Gastrocnemius medialis (tissue), 4 donors: ENCODE measurements around the gene DDR1.

ENCODE experiments used
- POLR2A ChIP-seq, 2 donors: fragments of 450-650 bp; IDR thresholded peaks; one replicate each; pipeline ENCODE4 v1.6.1; 2017; ENCODE audit warnings: antibody characterized with exemption in 2 of 2, mild to moderate bottlenecking in 2 of 2, moderate library complexity in 2 of 2
- TF ChIP-seq, protein P1 (sequence below), 5 experiments: fragments of 450-650 bp in 3 of 5; fragments of 200-600 bp in 2 of 5; sonication (generic) in 2 of 5; IDR thresholded peaks in 4 of 5; conservative IDR thresholded peaks in 1 of 5; 1 replicate in 4 of 5; 2 replicates in 1 of 5; pipeline ENCODE4 v1.5.1; 2016 to 2019; ENCODE audit warnings: antibody characterized with exemption in 5 of 5, mild to moderate bottlenecking in 3 of 5, moderate library complexity in 3 of 5

DNA sequence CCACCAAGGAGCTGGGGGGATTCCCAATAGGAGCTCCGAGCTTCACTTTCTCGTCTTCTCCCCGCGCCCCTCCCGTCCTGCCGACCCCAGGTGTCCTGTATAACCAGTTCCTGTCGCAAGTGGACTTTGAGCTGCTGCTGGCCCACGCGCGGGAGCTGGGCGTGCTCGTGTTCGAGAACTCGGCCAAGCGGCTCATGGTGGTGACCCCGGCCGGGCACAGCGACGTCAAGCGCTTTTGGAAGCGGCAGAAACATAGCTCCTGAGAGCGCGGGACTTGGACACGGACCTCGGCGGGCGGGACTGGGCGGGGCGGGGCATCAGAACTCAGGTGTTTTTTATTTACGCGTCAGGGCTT lies 29.4 kb downstream of the DDR1 start:
- TF ChIP-seq, protein P1, sequence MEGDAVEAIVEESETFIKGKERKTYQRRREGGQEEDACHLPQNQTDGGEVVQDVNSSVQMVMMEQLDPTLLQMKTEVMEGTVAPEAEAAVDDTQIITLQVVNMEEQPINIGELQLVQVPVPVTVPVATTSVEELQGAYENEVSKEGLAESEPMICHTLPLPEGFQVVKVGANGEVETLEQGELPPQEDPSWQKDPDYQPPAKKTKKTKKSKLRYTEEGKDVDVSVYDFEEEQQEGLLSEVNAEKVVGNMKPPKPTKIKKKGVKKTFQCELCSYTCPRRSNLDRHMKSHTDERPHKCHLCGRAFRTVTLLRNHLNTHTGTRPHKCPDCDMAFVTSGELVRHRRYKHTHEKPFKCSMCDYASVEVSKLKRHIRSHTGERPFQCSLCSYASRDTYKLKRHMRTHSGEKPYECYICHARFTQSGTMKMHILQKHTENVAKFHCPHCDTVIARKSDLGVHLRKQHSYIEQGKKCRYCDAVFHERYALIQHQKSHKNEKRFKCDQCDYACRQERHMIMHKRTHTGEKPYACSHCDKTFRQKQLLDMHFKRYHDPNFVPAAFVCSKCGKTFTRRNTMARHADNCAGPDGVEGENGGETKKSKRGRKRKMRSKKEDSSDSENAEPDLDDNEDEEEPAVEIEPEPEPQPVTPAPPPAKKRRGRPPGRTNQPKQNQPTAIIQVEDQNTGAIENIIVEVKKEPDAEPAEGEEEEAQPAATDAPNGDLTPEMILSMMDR (IDR thresholded peaks at IDR 0.05 in 4 of 5, conservative IDR thresholded peaks at IDR 0.05 in 1 of 5) = no peak
- TF ChIP-seq POLR2A (IDR thresholded peaks at IDR 0.05) = no peak
